GM12878 (cell line): ENCODE data around the gene FMN2. TPM values are rescaled to one million over a fixed set of nuclear protein-coding genes. Genes with fewer than 3 reads are reported as not detected.

ENCODE experiments used
- ATAC-seq: fragments of 200-7000 bp; cut with Tn5 transposase; 3 replicates; pipeline ENCODE4 v1.9.1; 2020; ENCODE audit warnings: mild to moderate bottlenecking, moderate library complexity
- BruUV-seq: library from RNA; stranded (reverse); fragments of 400-500 nt; replicated peaks from 2 replicates; lab custom pipeline; 2021; lab: Mats Ljungman, UMichigan
- CTCF ChIA-PET: fragments of 300-600 bp; sonication (Branson Sonifier 250); formaldehyde crosslinking; extraction: SDS; loops from one replicate; lab custom pipeline; 2021; ENCODE audit warnings: inconsistent platforms; lab: Yijun Ruan, JAX
- POLR2A ChIA-PET: fragments of 350-600 bp; formaldehyde crosslinking; extraction: SDS; loops from one replicate; lab custom pipeline; 2021; ENCODE audit warnings: inconsistent platforms; lab: Charles Lee
- RAD21 ChIA-PET: fragments of 300-600 bp; sonication (Branson Sonifier 250); formaldehyde crosslinking; loops from one replicate; lab custom pipeline; 2023; ENCODE audit warnings: antibody characterized with exemption; ENCODE audit not compliant: unreplicated experiment; lab: Charles Lee
- SMC1A ChIA-PET: fragments of 300-600 bp; sonication (Branson Sonifier 250); formaldehyde crosslinking; loops from one replicate; lab custom pipeline; 2023; ENCODE audit not compliant: unreplicated experiment, uncharacterized antibody; lab: Charles Lee
- DNase-seq: peaks from one replicate; pipeline ENCODE4 v3.0.0-alpha.2; 2011; ENCODE audit warnings: low read depth, low spot score
- FAIRE-seq: peaks from 3 replicates; lab custom pipeline; 2011; peaks lifted over from hg19 to GRCh38; lab: Jason Lieb, UNC
- H2AFZ ChIP-seq: 2 replicates; pipeline ENCODE4 v1.6.0; 2011; ENCODE audit warnings: low read depth, low read length, control low read depth; ENCODE audit not compliant: control insufficient read depth
- H3K27ac ChIP-seq: 2 replicates; pipeline ENCODE4 v1.5.1; 2011; ENCODE audit warnings: control low read depth; ENCODE audit not compliant: control insufficient read depth, insufficient read depth
- H3K27me3 ChIP-seq, 2 experiments: replicated peaks in 1 of 2; 2 replicates each; pipeline versions ENCODE4 v1.6.0 to v1.6.1; 2011; ENCODE audit warnings: low read length in 1 of 2; ENCODE audit not compliant: control insufficient read depth in 2 of 2, insufficient read depth in 2 of 2
- H3K36me3 ChIP-seq, 2 experiments: 2 replicates each; pipeline ENCODE4 v1.5.1; 2011; ENCODE audit warnings: low read length in 1 of 2; ENCODE audit not compliant: control insufficient read depth in 2 of 2, insufficient read depth in 2 of 2
- H3K4me1 ChIP-seq: 2 replicates; pipeline ENCODE4 v1.6.1; 2011; ENCODE audit warnings: mild to moderate bottlenecking, low read length, moderate library complexity, mixed read lengths; ENCODE audit not compliant: control insufficient read depth, insufficient read depth
- H3K4me2 ChIP-seq: 2 replicates; pipeline ENCODE4 v1.6.0; 2011; ENCODE audit warnings: control low read depth; ENCODE audit not compliant: control insufficient read depth, insufficient read depth
- H3K4me3 ChIP-seq: fragments of 200-600 bp; sonication (generic); 2 replicates; pipeline ENCODE4 v1.5.1; 2016
- H3K79me2 ChIP-seq: 2 replicates; pipeline ENCODE4 v1.6.0; 2011; ENCODE audit warnings: low read length; ENCODE audit not compliant: control insufficient read depth, insufficient read depth
- H3K9ac ChIP-seq: 2 replicates; pipeline ENCODE4 v1.8.0; 2011; ENCODE audit warnings: low read length, control low read depth, mixed read lengths; ENCODE audit not compliant: control insufficient read depth, insufficient read depth
- H3K9me3 ChIP-seq: replicated peaks from 3 replicates; pipeline ENCODE4 v1.5.1; 2011; ENCODE audit warnings: mild to moderate bottlenecking, low read length; ENCODE audit not compliant: control insufficient read depth, insufficient read depth
- H4K20me1 ChIP-seq: 2 replicates; pipeline ENCODE4 v1.6.0; 2011; ENCODE audit not compliant: control insufficient read depth, insufficient read depth
- ATF7 ChIP-seq: fragments of 450-650 bp; IDR thresholded peaks from 2 replicates; pipeline ENCODE4 v1.6.1; 2016; ENCODE audit warnings: low read depth, mild to moderate bottlenecking
- CBFB ChIP-seq: IDR thresholded peaks from 2 replicates; pipeline ENCODE4 v1.6.1; 2016; ENCODE audit warnings: antibody characterized with exemption, low read depth
- EZH2 ChIP-seq: IDR thresholded peaks from 2 replicates; pipeline ENCODE4 v1.6.1; 2012; ENCODE audit warnings: low read depth, mild to moderate bottlenecking, control low read depth, inconsistent platforms, low read length, borderline replicate concordance; ENCODE audit not compliant: control insufficient read depth
- HDAC6 ChIP-seq: fragments of 200-600 bp; sonication (generic); IDR thresholded peaks from one replicate; pipeline ENCODE4 v1.8.0; 2017; ENCODE audit warnings: antibody characterized with exemption; ENCODE audit not compliant: unreplicated experiment
- NFIC ChIP-seq: IDR thresholded peaks from 2 replicates; pipeline ENCODE4 v1.6.1; 2012; ENCODE audit warnings: low read depth, mild to moderate bottlenecking, inconsistent platforms, low read length, moderate library complexity
- NFYA ChIP-seq: IDR thresholded peaks from 2 replicates; pipeline ENCODE4 v1.6.1; 2011; ENCODE audit warnings: low read depth, mild to moderate bottlenecking, low read length, improper control_type of control experiment, borderline replicate concordance
- PAX8 ChIP-seq: fragments of 450-650 bp; IDR thresholded peaks from 2 replicates; pipeline ENCODE4 v1.6.1; 2017; ENCODE audit warnings: mild to moderate bottlenecking, moderate library complexity
- RBBP5 ChIP-seq: fragments of 200-600 bp; sonication (generic); conservative IDR thresholded peaks from 2 replicates; pipeline ENCODE4 v1.6.1; 2016
- RELA ChIP-seq: fragments of 450-650 bp; IDR thresholded peaks from 2 replicates; pipeline ENCODE4 v1.8.0; 2014; ENCODE audit warnings: borderline replicate concordance; ENCODE audit not compliant: partially characterized antibody
- SMARCA5 ChIP-seq: fragments of 450-650 bp; IDR thresholded peaks from 2 replicates; pipeline ENCODE4 v1.6.1; 2017; ENCODE audit warnings: mild to moderate bottlenecking
- TBL1XR1 ChIP-seq: IDR thresholded peaks from 2 replicates; pipeline ENCODE4 v1.6.1; 2012; ENCODE audit warnings: low read depth, low read length, improper control_type of control experiment
- YBX1 ChIP-seq: fragments of 450-650 bp; IDR thresholded peaks from 2 replicates; pipeline ENCODE4 v1.6.1; 2016; ENCODE audit warnings: antibody characterized with exemption
- ZNF274 ChIP-seq: IDR thresholded peaks from one replicate; pipeline ENCODE4 v1.8.0; 2011; ENCODE audit not compliant: insufficient read length, insufficient read depth
- WGBS: methylation state at CpG from one replicate; pipeline ENCODE4 v1.1.6; 2016; ENCODE audit warnings: low lambda C conversion rate; ENCODE audit not compliant: insufficient replicate concordance, insufficient coverage; ENCODE audit errors: missing lambda C conversion rate; 5-methylcytosine and 5-hydroxymethylcytosine counted together
- in situ Hi-C: fragments of 300-500 bp; cut with MboI; formaldehyde crosslinking; loops from 9 replicates; pipeline ENCODE4 v1.14.3; 2018; ENCODE audit warnings: mixed read lengths
- intact Hi-C: fragments of 100-400 bp; cut with micrococcal nuclease; formaldehyde crosslinking; loops from one replicate; pipeline ENCODE4 v1.14.2; 2022; ENCODE audit not compliant: unreplicated experiment
- polyA plus RNA-seq, 11 experiments: library from polyadenylated mRNA; depleted of rRNA in 4 of 11; unstranded in 6 of 11; stranded (reverse) in 5 of 11; fragments of >200 nt; fragmentation: Nextera tagmentation in 4 of 11; fragmentation: Illumina TruSeq in 1 of 11; extraction: Ambion mirVana in 4 of 11; extraction: Trizol in 1 of 11; gene quantifications; 1 replicate in 1 of 11; 2 replicates in 10 of 11; pipeline versions ENCODE4 v1.2.1 to v1.2.3, GENCODE V29; 2011 to 2016; ENCODE audit warnings: inconsistent platforms in 2 of 11, missing spikeins in 2 of 11, low read depth in 1 of 11
- total RNA-seq, 4 experiments: library from RNA; depleted of rRNA in 3 of 4; stranded (reverse); fragments of >200 nt in 3 of 4; fragmentation: Illumina TruSeq in 1 of 4; extraction: Trizol in 1 of 4; gene quantifications; 2 replicates each; pipeline versions ENCODE4 v1.2.1 to v1.2.3, GENCODE V29; 2013 to 2021
- TF ChIP-seq, protein P1 (sequence below): fragments of 150-350 bp; IDR thresholded peaks from 2 replicates; pipeline ENCODE4 v1.6.1; 2014; ENCODE audit warnings: mild to moderate bottlenecking, low read depth, low read length

Gene FMN2
- total and polyA plus RNA-seq, 10 of the 15 experiments (the other 5 are each of a cell fraction or from before 2014, with no cell fraction given) = 0.60 TPM; not detected in 9

DNA sequence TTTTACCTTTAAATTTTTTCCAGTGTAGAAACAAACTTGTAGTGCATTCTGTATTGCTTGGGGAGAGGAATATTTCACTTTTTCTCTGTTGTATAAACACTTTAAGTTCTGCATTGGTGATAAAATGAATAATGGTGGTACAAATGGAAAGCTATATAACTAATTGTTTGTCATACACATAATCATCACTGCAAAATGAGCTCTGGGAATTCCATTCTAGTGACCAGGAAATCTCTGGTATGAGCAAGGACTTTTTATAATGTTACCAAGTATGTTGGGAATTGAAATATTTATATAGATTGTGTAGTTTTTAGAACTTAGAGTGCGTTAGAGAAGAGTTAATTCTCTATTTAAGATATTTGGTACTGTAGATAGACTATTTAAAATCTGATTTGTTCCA, 5.0 kb upstream of the FMN2 start:
- RAD21 ChIA-PET = no interaction called here
- H3K27me3 ChIP-seq = no peaks in the 10 kb centered on the region
- no peaks in the 10 kb centered on the region for H3K9me3 ChIP-seq
- no TSS peak for BruUV-seq
- POLR2A ChIA-PET = no interaction called here
- intact Hi-C loops (no loop called here), in situ Hi-C loops (no loop called here)
- SMC1A ChIA-PET = no interaction called here
- FAIRE-seq = no peak
- CTCF ChIA-PET = no interaction called here
- H3K4me1 ChIP-seq = no peaks in the 10 kb centered on the region
- ATAC-seq = no peak
- H3K4me2 ChIP-seq = no peak overlapping the region
- H3K9ac ChIP-seq = no peak overlapping the region
- DNase-seq = no peak
- no peaks in the 10 kb centered on the region for H4K20me1 ChIP-seq
- H3K36me3 ChIP-seq = no peaks in the 10 kb centered on the region
- H2AFZ ChIP-seq = no peak overlapping the region
- no peak overlapping the region for H3K27ac ChIP-seq
- no peak overlapping the region for H3K4me3 ChIP-seq
- TF ChIP-seq CBFB (no peak), EZH2 (no peak), PAX8 (no peak), TBL1XR1 (no peak), NFYA (no peak), ZNF274 (no peak), HDAC6 (no peak), ATF7 (no peak), RELA (no peak), RBBP5 (no peak), SMARCA5 (no peak), YBX1 (no peak), NFIC (no peak)
- TF ChIP-seq, protein P1, sequence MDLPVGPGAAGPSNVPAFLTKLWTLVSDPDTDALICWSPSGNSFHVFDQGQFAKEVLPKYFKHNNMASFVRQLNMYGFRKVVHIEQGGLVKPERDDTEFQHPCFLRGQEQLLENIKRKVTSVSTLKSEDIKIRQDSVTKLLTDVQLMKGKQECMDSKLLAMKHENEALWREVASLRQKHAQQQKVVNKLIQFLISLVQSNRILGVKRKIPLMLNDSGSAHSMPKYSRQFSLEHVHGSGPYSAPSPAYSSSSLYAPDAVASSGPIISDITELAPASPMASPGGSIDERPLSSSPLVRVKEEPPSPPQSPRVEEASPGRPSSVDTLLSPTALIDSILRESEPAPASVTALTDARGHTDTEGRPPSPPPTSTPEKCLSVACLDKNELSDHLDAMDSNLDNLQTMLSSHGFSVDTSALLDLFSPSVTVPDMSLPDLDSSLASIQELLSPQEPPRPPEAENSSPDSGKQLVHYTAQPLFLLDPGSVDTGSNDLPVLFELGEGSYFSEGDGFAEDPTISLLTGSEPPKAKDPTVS = no peak
- no peaks in the 10 kb centered on the region for H3K79me2 ChIP-seq
- WGBS = 32% methylated on average over 1 of the region's 1 CpG
